GM19397 (cell line): ENCODE data around the gene PLEKHM2.

Experiments
- ATAC-seq: cut with Tn5 transposase; IDR thresholded peaks from one replicate; pipeline ENCODE4 v1.9.1; 2021; ENCODE audit warnings: mild to moderate bottlenecking, moderate library complexity; ENCODE audit not compliant: unreplicated experiment

The PLEKHM2 gene

DNA sequence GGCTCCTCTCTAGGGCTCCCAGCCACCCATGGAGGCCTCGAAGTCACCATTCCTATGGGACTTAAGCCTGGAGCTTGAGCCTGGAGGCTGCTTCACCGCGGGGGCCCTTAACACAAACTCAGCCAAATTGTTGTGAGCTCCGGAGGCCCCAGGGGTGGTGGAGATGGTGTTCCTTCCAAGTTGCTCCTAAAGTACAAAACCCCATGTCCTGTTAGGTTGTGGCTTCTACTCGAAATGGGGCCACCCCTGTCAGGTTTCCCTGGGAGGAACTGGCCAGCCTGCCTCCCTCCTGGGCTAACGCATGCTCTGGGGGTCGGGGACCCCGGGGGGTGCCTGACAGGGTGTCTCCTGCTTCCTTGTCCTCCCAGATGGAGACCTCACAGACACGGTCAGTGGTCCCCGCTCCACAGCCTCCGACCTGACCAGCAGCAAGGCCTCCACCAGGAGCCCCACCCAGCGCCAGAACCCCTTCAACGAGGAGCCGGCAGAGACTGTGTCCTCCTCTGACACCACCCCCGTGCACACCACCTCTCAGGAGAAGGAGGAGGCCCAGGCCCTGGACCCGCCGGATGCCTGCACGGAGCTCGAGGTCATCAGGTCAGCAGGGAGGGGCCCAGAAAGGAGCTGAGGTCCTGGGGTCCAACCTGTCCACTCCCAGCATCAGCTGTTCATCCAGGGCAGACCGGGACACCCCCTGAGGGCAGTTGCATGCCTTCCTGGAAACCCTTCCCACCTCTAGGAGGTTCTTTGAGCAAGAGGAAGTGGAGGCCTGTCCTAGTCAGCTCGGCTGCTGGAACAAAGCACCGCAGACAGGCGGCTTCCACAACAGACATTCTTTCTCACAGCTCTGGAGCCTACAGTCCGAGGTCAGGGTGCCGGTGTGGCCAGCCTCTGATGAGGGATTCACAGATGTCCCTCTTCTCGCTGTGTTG, 41.1 kb downstream of the PLEKHM2 start:
- ATAC-seq: no peak

DNA sequence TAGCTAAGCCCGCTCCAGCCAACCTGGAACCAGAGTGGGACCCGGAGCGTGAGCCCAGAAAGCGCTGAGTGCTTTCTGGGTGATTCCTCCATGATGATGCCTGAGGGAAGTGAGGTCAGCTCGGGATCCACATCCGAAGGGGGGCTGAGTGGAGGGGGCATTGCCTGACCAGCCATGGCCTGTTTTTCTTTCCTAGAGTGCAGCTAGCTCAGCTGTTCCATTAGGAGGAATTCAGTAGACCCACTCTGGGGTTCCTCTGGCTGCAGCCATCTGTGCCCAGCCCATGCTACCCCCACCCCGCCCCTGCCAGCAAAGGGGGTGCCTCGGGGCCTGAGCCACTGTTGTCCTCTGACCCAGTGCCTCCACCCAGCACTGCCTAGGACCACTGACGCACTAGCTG, 42.4 kb downstream of the PLEKHM2 start:
- ATAC-seq: no peak

DNA sequence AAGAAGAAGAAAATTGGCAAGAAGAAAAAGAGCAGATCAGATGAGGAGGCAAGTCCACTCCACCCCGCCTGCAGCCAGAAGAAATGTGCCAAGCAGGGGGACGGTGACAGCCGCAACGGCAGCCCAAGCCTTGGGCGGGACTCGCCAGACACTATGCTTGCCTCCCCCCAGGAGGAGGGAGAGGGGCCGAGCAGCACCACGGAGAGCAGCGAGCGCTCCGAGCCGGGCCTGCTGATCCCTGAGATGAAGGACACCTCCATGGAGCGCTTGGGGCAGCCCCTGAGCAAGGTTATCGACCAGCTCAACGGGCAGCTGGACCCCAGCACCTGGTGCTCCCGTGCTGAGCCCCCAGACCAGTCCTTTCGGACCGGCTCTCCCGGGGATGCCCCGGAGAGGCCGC, 42.9 kb downstream of the PLEKHM2 start:
- ATAC-seq: no peak

DNA sequence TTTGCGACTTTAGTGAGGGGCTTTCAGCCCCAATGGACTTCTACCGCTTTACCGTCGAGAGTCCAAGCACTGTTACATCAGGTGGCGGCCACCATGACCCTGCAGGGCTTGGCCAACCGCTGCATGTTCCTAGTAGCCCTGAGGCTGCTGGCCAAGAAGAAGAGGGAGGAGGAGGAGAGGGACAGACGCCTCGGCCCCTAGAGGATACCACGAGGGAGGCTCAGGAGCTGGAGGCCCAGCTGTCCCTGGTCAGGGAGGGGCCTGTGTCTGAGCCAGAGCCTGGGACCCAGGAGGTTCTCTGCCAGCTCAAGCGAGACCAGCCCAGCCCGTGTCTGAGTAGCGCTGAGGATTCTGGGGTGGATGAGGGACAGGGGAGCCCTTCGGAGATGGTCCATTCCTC, 43.3 kb downstream of the PLEKHM2 start:
- ATAC-seq: no peak

DNA sequence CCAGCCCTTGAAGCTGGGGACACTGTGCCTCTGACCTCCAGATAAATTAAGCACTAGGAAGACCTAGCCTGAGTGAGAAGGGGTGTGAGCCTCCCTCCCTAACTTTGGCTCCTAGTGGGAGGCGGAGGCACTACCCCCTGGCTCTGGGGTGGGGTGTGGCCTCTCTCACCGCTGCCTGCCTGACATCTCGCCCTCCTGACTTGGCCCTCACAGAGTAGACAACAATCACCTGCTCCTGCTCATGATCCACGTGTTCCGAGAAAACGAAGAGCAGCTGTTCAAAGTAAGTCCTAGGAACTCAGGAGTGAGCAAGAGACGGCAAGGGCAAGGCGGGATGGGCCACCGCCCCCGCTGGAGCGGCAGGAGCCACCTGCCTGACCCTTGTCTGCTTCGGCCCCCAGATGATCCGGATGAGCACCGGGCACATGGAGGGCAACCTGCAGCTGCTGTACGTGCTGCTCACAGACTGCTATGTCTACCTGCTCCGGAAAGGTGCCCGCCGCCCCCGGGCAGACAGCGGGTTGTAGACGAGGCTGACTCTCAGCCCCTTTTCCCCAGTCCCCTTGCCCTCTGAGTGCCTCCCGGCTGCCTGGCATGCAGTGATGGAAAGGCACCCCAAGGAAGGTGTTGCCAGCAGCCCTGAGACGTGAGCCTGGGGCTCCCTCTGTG, 43.9 kb downstream of the PLEKHM2 start:
- no peak for ATAC-seq

DNA sequence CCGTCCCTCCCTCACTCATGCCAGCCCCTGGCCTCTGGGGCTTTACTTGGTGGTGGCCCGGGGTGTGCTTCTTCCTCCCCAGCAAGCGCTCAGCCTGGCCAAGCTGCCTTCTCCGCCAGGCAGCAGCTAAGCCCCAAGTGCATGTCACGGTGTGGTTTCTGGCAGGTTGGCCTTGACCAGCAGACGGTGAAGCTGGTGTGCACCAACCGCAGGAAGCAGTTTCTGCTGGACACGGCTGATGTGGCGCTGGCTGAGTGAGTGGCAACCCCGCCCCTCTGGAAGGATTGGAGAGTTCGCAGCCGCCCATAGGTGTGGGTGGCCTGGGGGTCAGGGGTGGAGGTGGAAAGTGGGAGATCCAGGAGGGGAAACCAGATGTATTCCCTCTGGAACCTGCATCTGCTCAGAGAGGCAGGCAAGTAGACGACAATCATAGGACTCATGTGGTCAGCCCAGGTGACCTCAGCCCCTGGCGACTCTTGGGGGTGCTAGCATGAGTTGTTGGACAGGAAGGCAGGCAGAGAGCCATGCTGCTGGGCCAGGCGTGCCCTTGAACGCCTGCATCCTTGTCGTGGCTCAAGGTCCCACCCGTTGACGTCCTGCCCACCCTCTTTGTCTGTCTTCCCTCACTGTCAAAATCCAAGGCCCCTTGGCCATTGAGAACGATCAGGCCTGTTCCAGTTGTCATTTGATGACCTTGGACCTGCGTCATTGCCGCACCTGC, 45.0 kb downstream of the PLEKHM2 start:
- ATAC-seq: no peak

DNA sequence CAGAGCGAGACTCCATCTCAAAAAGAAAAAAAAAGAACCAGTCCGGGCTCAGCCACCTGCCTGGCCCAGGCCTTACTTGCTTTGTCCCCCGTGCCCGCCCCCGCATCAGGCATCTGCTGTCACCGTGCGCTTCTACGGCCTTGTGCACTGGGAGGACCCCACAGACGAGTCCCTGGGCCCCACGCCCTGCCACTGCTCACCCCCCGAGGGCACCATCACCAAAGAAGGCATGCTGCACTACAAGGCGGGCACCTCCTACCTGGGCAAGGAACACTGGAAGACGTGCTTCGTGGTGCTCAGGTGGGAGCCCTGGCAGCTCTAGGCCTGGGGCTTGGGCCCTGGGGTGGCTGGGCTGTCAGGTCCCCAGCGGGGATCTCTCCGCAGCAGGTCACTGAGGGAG, 46.3 kb downstream of the PLEKHM2 start:
- no peak for ATAC-seq

DNA sequence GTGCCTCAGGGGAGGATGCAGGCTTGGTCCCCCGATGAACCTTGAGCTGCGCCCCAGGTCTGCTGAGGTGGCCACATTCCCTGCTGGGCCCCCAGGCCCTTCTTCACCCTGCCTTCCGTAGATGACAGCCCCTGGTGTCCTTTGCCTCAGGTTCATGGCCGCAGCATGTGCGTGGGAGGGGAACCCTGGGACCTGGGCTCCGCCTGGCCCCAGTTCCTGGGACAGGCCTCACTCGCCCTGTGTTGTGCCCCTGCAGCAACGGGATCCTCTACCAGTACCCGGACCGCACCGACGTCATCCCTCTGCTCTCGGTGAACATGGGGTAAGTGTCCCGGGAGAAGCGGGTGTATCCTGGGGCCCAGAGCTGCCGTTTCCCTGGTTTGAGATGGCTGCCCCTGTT, 46.8 kb downstream of the PLEKHM2 start:
- no peak for ATAC-seq

DNA sequence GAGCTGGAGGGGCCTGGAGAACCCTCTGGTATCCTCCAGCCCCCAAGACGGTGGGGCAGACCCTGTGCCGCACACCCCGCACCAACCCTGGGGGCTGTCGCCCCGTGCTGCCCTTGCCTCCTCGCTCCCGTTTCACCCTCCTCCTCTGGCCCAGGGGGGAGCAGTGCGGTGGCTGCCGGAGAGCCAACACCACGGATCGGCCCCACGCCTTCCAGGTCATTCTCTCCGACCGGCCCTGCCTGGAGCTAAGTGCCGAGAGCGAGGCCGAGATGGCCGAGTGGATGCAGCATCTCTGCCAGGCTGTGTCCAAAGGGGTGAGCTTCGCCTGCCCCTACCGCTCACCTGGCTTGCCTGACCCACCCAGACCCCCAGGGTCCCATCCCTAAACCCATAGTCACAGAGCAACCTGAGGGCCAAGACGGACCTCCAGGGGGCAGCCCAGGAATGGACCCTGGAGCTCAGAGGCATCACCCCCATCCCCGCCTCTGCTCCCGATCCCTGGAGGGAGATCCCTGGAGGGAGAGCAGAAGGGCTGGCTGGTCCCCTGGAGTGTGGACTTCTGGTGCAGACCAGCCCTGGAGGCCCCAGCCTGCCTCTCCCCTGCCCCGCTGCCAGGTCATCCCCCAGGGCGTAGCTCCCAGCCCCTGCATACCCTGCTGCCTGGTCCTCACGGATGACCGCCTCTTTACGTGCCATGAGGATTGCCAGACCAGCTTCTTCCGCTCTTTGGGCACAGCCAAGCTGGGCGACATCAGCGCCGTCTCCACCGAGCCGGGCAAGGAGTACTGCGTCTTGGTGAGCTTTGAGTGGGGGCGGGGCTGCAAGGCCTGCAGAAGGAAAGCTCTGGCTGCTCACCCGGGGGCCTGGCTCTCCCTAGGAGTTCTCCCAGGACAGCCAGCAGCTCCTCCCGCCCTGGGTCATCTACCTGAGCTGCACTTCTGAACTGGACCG, 47.9 kb downstream of the PLEKHM2 start:
- no peak for ATAC-seq

DNA sequence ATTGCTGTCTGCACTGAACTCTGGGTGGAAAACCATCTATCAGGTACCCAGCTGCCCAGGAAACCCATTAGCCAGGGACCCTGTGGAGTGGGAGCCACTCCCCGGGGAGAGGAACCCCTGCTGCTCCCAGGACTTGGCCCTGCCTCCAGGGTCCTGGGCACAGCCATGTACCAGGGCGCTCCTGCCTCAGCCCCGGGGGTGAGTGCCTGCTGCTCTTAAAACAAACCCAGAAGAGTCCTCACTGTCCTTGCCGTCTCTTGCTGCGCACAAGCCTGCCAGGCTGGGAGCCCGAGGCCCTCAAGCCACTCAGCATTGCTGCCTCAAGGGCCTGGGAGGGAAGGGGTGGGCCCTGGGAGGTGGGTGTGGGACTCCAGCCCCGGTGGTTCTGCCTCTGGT, 48.6 kb downstream of the PLEKHM2 start:
- no peak for ATAC-seq

DNA sequence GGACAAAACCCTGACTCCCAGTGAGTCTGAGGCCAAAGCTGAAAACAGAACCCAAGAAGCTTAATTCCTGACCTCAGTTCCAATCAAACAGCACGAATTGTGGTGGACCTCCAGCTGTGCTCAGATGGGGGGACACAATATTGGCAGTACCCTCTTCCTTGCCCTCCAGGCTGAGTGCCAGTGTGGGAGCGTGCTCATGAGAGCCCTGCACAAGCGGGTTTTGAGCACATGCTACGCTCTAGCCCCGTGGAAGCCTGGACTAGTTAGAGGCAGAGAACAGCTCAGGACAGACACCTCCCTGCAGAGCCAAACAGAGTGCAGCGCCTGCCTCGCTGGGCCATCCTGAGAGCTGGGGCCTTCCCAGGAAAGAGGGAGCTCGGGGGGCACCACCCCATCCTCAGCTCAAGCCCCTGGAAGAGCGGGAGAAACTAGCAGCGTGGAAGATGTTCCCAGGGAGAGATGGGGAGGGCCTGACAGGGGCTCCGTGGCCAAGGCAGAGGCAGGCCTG, 49.2 kb downstream of the PLEKHM2 start:
- no peak for ATAC-seq

DNA sequence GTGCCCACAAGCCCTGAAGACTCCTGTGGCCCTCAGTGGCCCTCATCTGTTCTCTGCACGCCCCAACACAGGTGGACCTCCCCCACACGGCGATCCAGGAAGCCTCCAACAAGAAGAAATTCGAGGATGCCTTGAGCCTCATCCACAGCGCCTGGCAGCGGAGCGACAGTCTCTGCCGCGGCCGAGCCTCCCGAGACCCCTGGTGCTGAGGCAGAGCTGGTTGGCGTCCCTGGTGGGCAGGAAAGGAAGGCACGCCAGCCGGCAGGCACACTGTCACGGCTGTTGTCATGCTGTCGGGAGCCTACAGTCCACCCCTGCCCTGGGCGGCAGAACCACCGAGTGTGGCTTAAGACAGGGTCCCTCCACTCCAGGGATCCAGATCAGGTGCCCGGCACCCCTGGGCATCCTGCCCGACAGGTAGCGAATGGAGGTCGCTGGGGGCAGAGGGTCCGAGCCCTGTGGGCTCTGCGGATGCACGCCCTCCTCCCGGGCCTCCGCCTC, 49.7 kb downstream of the PLEKHM2 start:
- no peak for ATAC-seq

DNA sequence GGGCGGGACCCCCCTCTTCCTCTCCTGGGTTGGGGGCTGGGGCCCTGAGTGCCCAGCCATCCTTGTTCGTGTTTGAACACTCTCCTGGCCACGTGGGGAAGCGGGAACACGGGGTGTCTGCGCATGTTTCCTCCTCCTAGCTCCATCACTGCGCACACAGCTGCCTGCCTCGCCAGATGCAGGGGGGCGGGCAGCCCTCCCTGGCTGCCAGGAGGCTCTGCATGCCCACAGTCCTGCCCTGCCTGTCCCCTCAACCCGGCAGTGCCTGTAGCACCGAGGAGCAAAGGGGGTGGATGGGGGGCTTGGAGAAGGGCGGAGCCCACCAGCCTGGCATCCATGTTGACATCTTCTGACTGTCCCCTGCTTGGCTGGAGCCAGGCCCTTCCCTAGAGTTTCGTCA, 50.2 kb downstream of the PLEKHM2 start:
- no peak for ATAC-seq

DNA sequence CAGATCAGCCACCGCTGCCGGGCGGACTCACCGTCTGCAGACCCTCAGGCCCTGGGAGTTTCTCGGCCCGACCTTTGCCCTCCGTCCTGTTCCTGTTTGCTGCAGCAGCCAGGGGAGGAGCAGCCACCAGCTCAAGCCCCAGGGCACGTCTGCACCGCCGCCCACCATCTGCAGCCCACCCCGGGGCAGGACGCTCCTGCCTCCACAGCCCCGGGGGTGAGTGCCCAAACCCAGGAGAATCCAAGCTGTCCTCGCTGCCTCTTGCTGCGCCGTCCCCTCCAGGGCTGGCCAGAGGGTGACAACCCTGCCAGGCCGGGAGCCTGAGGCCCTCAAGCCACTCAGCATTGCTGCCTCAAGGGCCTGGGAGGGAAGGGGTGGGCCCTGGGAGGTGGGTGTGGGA, 50.8 kb downstream of the PLEKHM2 start:
- ATAC-seq: no peak

DNA sequence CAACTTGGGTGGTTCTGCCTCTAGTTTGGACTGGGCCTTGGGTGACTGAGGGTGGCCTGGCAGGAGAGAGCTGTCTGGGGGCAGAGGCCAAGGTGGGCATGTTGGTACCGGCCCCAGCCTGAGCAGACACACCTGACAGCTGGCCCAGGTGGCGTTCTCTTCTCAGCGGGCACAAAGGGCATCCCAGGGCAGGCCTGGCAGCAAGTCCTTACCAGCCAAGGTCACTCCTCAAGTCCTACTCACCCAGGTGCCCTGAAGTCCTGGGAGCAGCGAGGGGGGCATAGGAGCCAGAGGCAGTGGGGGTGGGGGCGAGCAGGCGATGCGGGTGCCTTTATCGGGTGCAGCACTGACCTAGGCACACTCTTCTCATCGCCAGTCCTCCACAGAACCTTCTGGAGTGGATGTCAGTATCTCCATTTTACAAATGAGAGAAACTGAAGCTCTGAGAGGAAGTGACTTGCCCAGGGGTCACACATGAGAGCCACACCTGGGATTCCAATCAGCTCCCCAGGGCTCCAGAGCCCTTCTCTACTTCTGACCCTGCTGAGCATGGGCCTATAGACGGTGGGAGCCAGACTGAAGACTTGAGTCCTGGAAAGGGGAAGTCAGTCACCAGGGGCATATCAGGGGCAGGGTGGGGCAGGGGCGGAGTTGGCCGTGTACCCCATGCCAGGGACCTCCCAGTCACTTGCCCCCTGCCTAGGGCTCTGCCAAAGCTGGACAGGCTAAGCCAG, 51.4 kb downstream of the PLEKHM2 start:
- ATAC-seq: no peak

DNA sequence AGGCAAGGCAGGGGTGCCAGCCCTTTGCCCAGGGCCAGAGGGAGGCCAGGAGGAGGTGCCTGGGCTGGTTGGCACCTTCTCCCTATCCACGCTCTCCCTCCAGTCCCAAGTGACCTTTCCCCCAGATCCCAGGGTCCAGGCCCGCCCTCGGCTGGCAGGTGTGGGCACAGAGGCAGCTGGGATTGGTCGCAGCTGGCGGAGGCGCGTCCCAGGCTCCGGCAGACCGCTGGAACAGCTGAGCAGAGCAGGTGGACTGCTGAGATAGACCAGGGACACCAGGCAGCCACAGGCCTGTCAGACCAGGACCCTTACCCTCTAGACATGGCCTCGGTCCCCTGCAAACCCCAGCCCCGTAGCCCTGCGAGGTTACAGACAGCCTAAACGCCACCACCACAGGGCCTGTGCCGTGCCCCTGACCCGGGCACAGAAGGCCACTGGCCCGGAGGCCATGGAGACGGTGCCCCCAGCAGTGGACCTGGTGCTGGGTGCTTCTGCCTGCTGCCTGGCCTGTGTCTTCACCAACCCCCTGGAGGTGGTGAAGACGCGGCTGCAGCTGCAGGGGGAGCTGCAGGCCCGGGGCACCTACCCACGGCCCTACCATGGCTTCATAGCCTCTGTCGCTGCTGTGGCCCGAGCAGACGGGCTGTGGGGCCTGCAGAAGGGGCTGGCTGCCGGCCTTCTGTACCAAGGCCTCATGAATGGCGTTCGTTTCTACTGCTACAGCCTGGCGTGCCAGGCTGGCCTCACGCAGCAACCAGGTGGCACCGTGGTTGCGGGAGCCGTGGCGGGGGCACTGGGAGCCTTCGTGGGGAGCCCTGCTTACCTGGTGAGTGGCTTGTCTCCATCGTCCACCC, 52.1 kb downstream of the PLEKHM2 start, which contains the start of gene SLC25A34:
SLC25A34 (plus strand) TSS at position 221 of the 854 bp plus-strand sequence; CDS start at position 449, 228 bp downstream.
- ATAC-seq: no peak

DNA sequence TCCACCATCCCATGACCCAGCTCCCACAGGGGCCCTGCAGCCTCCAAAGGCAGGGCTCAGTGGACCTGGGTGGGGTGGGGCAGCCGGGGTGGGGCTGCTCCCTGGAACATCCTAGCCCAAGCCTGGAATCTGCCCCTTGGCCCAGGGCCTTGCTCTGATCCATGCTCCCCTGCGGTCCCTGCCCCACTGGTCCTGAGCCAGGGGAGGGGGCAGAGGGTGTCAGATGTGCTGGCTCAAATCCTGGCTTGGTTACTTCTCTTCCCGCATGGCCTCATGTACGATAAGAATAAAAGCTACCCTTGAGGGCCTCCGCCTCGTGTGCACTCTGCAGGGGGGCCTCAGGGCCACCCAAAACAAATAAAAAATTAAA, 52.8 kb downstream of the PLEKHM2 start:
- ATAC-seq: no peak
